Heart left ventricle (tissue), 16 donors: Measurements from ENCODE around the gene ITGA3. TPM values are rescaled to one million over a fixed set of nuclear protein-coding genes. Genes with fewer than 3 reads are reported as not detected.

Source experiments
- ATAC-seq, 4 donors: fragments of 200-7000 bp; cut with Tn5 transposase; one replicate each; pipeline ENCODE4 v1.9.1; 2020 to 2022; ENCODE audit warnings: moderate library complexity in 4 of 4, mild to moderate bottlenecking in 3 of 4, moderate number of reproducible peaks in 1 of 4
- DNase-seq, 5 donors: peaks; one replicate each; pipeline ENCODE4 v3.0.0-alpha.2; 2020
- H3K27ac ChIP-seq, 12 donors: fragments of 200-600 bp; sonication (generic) in 4 of 12; one replicate each; pipeline versions ENCODE4 v1.5.0 to v1.8.0; 2016 to 2022; ENCODE audit warnings: mild to moderate bottlenecking in 2 of 12
- H3K27me3 ChIP-seq, 9 donors: fragments of 200-600 bp; sonication (generic) in 2 of 9; one replicate each; pipeline versions ENCODE4 v1.5.1 to v1.8.0; 2016 to 2022; ENCODE audit warnings: mild to moderate bottlenecking in 3 of 9
- H3K36me3 ChIP-seq, 9 donors: fragments of 200-600 bp; sonication (generic) in 2 of 9; one replicate each; pipeline versions ENCODE4 v1.5.0 to v1.8.0; 2018 to 2022; ENCODE audit warnings: mild to moderate bottlenecking in 2 of 9
- H3K4me1 ChIP-seq, 12 donors: fragments of 200-600 bp; sonication (generic) in 4 of 12; one replicate each; pipeline versions ENCODE4 v1.5.0 to v1.8.0; 2016 to 2022; ENCODE audit warnings: mild to moderate bottlenecking in 3 of 12
- H3K4me3 ChIP-seq, 12 donors: fragments of 200-600 bp; sonication (generic) in 4 of 12; one replicate each; pipeline versions ENCODE4 v1.5.0 to v1.8.0; 2017 to 2022; ENCODE audit warnings: mild to moderate bottlenecking in 9 of 12, moderate library complexity in 4 of 12
- H3K9me3 ChIP-seq, 12 donors: fragments of 200-600 bp; sonication (generic) in 4 of 12; one replicate each; pipeline versions ENCODE4 v1.5.0 to v1.8.0; 2016 to 2022; ENCODE audit warnings: mild to moderate bottlenecking in 1 of 12
- CTCF ChIP-seq, 12 donors: fragments of 200-600 bp; sonication (generic) in 4 of 12; IDR thresholded peaks; one replicate each; pipeline versions ENCODE4 v1.5.0 to v1.8.0; 2018 to 2022; ENCODE audit warnings: antibody characterized with exemption in 12 of 12, mild to moderate bottlenecking in 5 of 12
- POLR2A ChIP-seq, 2 donors: fragments of 450-650 bp; IDR thresholded peaks; one replicate each; pipeline ENCODE4 v1.6.1; 2017; ENCODE audit warnings: antibody characterized with exemption in 2 of 2, mild to moderate bottlenecking in 2 of 2, moderate library complexity in 2 of 2
- WGBS, 4 donors: extraction: QIAGEN DNeasy Blood & Tissue Kit in 2 of 4; methylation state at CpG; one replicate each; pipeline versions ENCODE4 v1.1.5 to v1.1.7; 2013 to 2018; 5-methylcytosine and 5-hydroxymethylcytosine counted together
- intact Hi-C, 10 donors: fragments of 100-400 bp; cut with DNase I; formaldehyde crosslinking; loops; one replicate each; pipeline versions ENCODE4 v1.11.1 to v1.14.2; 2022
- polyA plus RNA-seq, 2 donors: library from polyadenylated mRNA; stranded (reverse); fragments of 200-250 nt; gene quantifications; one replicate each; pipeline ENCODE4 v1.2.3, GENCODE V29; 2013
- total RNA-seq, 9 donors: library from RNA; depleted of rRNA in 2 of 9; stranded (reverse); fragments of >200 nt in 2 of 9; fragmentation: NEBNext Ultra II Directional in 3 of 9; extraction: Animal tissue kit (Norgen Biotek cat#: 25700) in 3 of 9; gene quantifications; one replicate each; pipeline versions ENCODE4 v1.1.0 to v1.2.4, GENCODE V29; 2016 to 2023
- donor health status: ischemic (EF 13 %, LVEDD 7.1; RV severe dilation, severe dysfunction).
- donor health status: healthy with polysubstance abuse.
- donor health status: DM: no; HTN: yes; CAD: no.
- donor health status: DM: no; HTN: no; CAD: no.
- donor health status: ischemic (EF 25% LVEDD 6.9; RV normal size, moderate dysfunction).
- donor health status: ischemic (EF 25% LVEDD 5.7; RV mildly dilated, moderate dysfunction).
- donor health status: healthy.
- donor health status: DM: yes; HTN: yes; CAD: no.
- donor health status: ischemic (EF 35%, LVEDD 5.7; RV mildly dilated, moderate dysfunction).
- donor health status: nonischemic (EF 11% LVEDD 7.7; RV severe dilation, severe dysfunction).
- donor health status: DM: yes; HTN: yes; CAD: no.
- donor health status: PGD.
- donor health status: ischemic (EF 29% LVEDD 5.4; RV normal size, mild dysfunction).
- donor health status: nonischemic (EF 23%, LVEDD 6.1; RV moderate dilation, normal function).

Gene ITGA3
- total and polyA plus RNA-seq, 11 donors = 16.8 to 72.9 (median 23.6) TPM

GRCh38 chr17:50112694-50113093 is 56.8 kb downstream of the ITGA3 start:
- ATAC-seq (peak in 3 of 4 donors; percentile 4 to 29 (median 17)), DNase-seq (peak in 1 of 5 donors; percentile 62)
- Histone ChIP-seq H3K4me3 (no peak overlapping the region), H3K36me3 (peaks cover 0 to 32% (median 24%) of the 10 kb centered on the region in 9 donors), H3K4me1 (peaks cover 6 to 82% (median 35%) of the 10 kb centered on the region in 12 donors), H3K27me3 (peaks cover 0 to 24% (median 0%) of the 10 kb centered on the region in 9 donors), H3K27ac (peak overlapping the region; percentile 85 to 99 (median 95)), H3K9me3 (no peaks in the 10 kb centered on the region)
- TF ChIP-seq CTCF (IDR thresholded peaks at IDR 0.05) = no peak
- no peak for TF ChIP-seq POLR2A (IDR thresholded peaks at IDR 0.05)
- WGBS, 4 donors = 74 to 83% (median 79%) methylated on average over 16 to 17 of the region's 17 CpGs
- intact Hi-C loops = loop anchor here in 3 of 10 donors (5.0 to 10.0 kb wide), 4 partner anchors 35 to 65 kb away; partner anchors contain the start of gene SGCA (in 2 of the 3)

- no peak for TF ChIP-seq CTCF (IDR thresholded peaks at IDR 0.05)
- TF ChIP-seq POLR2A (IDR thresholded peaks at IDR 0.05) = no peak
- intact Hi-C loops = loop anchor here in 3 of 10 donors (5.0 to 10.0 kb wide), 4 partner anchors 34 to 64 kb away; partner anchors contain the start of gene SGCA (in 2 of the 3)
- Histone ChIP-seq H3K4me1 (peaks cover 6 to 77% (median 33%) of the 10 kb centered on the region in 12 donors), H3K27ac (peak overlapping the region; percentile 85 to 99 (median 95)), H3K4me3 (no peak overlapping the region), H3K36me3 (peaks cover 0 to 21% (median 15%) of the 10 kb centered on the region in 9 donors), H3K27me3 (peaks cover 0 to 34% (median 0%) of the 10 kb centered on the region in 9 donors), H3K9me3 (no peaks in the 10 kb centered on the region)
- DNase-seq (peak in 1 of 5 donors; percentile 33), ATAC-seq (no peak)
- 86 to 91% (median 88%) methylated on average over 7 of the region's 7 CpGs for WGBS, 4 donors
Observed at GRCh38 chr17:50113624-50114320, 57.9 kb downstream of the ITGA3 start.

- TF ChIP-seq CTCF (IDR thresholded peaks at IDR 0.05) = no peak
- no peak for TF ChIP-seq POLR2A (IDR thresholded peaks at IDR 0.05)
- H3K27ac ChIP-seq = peak overlapping the region in 5 of 12 donors; percentile 95 to 99 (median 97)
- DNase-seq (no peak), ATAC-seq (no peak)
- intact Hi-C loops = loop anchor here in 3 of 10 donors (5.0 to 10.0 kb wide), 4 partner anchors 33 to 63 kb away; partner anchors contain the start of gene SGCA (in 2 of the 3)
- peaks cover 0 to 15% (median 10%) of the 10 kb centered on the region in 9 donors for H3K36me3 ChIP-seq
- peaks cover 0 to 36% (median 0%) of the 10 kb centered on the region in 9 donors for H3K27me3 ChIP-seq
- no peaks in the 10 kb centered on the region for H3K9me3 ChIP-seq
- H3K4me3 ChIP-seq = no peak overlapping the region
- WGBS, 4 donors = 71 to 89% (median 86%) methylated on average over 4 of the region's 4 CpGs
- H3K4me1 ChIP-seq = peaks cover 6 to 77% (median 33%) of the 10 kb centered on the region in 12 donors
Observed at GRCh38 chr17:50114401-50114800, 58.5 kb downstream of the ITGA3 start.

GRCh38 chr17:50114849-50115357 is 59.0 kb downstream of the ITGA3 start:
- intact Hi-C loops = loop anchor here in 8 of 10 donors (5.0 to 10.0 kb wide), 5 partner anchors 32 to 67 kb away; partner anchors contain the start of gene SGCA (in 2 of the 8)
- ATAC-seq (no peak), DNase-seq (no peak)
- peak; percentile 31 to 70 (median 53) for TF ChIP-seq CTCF (IDR thresholded peaks at IDR 0.05)
- TF ChIP-seq POLR2A (IDR thresholded peaks at IDR 0.05) = no peak
- Histone ChIP-seq H3K4me3 (no peak overlapping the region), H3K4me1 (peaks cover 6 to 76% (median 33%) of the 10 kb centered on the region in 12 donors), H3K9me3 (no peaks in the 10 kb centered on the region), H3K27me3 (peaks cover 0 to 36% (median 0%) of the 10 kb centered on the region in 9 donors), H3K36me3 (peaks cover 0 to 10% (median 5%) of the 10 kb centered on the region in 9 donors), H3K27ac (peak overlapping the region in 5 of 12 donors; percentile 8 to 99 (median 95))
- 20 to 30% (median 23%) methylated on average over 6 of the region's 6 CpGs for WGBS, 4 donors
